IPS-15b (cell line): ENCODE measurements around the gene MAP4K1.
"Not testable (repeated sequence)": the region's sequence is repeated elsewhere in the genome, so short reads cannot be mapped to it uniquely, and the experiment has no call there.

Experiments used
- H3K27me3 ChIP-seq: one replicate; pipeline ENCODE4 v1.6.1; 2013; ENCODE audit warnings: low read length; ENCODE audit not compliant: control insufficient read depth, insufficient read depth
- H3K36me3 ChIP-seq: one replicate; pipeline ENCODE4 v1.6.1; 2013; ENCODE audit warnings: low read length; ENCODE audit not compliant: control insufficient read depth, insufficient read depth
- H3K4me1 ChIP-seq: one replicate; pipeline ENCODE4 v1.6.1; 2013; ENCODE audit warnings: mild to moderate bottlenecking, low read length; ENCODE audit not compliant: control insufficient read depth, insufficient read depth
- H3K4me3 ChIP-seq: one replicate; pipeline ENCODE4 v1.5.1; 2013; ENCODE audit warnings: low read depth, low read length
- H3K9ac ChIP-seq: one replicate; pipeline ENCODE4 v1.6.1; 2013; ENCODE audit warnings: low read depth, mild to moderate bottlenecking, low read length
- H3K9me3 ChIP-seq: one replicate; pipeline ENCODE4 v1.6.1; 2013; ENCODE audit warnings: mild to moderate bottlenecking, low read length; ENCODE audit not compliant: control insufficient read depth, insufficient read depth

The MAP4K1 gene

GRCh38 chr19:38558933-38559332 lies 58.8 kb downstream of the MAP4K1 start:
- not testable (repeated sequence) for H3K27me3 ChIP-seq, H3K4me3 ChIP-seq, H3K9ac ChIP-seq, H3K4me1 ChIP-seq, H3K9me3 ChIP-seq
- peaks cover 20% of the 10 kb centered on the region for H3K36me3 ChIP-seq

- Histone ChIP-seq H3K9me3 (no peaks in the 10 kb centered on the region), H3K4me1 (no peaks in the 10 kb centered on the region), H3K9ac (no peak overlapping the region), H3K27me3 (no peaks in the 10 kb centered on the region), H3K4me3 (no peak overlapping the region), H3K36me3 (peaks cover 8% of the 10 kb centered on the region)
These were observed 60.5 kb downstream of the MAP4K1 start for GRCh38 chr19:38557205-38557799.

- Histone ChIP-seq H3K4me1 (no peaks in the 10 kb centered on the region), H3K9ac (no peak overlapping the region), H3K9me3 (no peaks in the 10 kb centered on the region), H3K27me3 (no peaks in the 10 kb centered on the region), H3K36me3 (peaks cover 4% of the 10 kb centered on the region), H3K4me3 (no peak overlapping the region)
These were observed 61.1 kb downstream of the MAP4K1 start for GRCh38 chr19:38556521-38557174.

GRCh38 chr19:38555200-38555599 lies 62.6 kb downstream of the MAP4K1 start:
- no peaks in the 10 kb centered on the region for H3K27me3 ChIP-seq
- no peak overlapping the region for H3K9ac ChIP-seq
- no peaks in the 10 kb centered on the region for H3K4me1 ChIP-seq
- H3K36me3 ChIP-seq = peaks cover 3% of the 10 kb centered on the region
- H3K4me3 ChIP-seq = no peak overlapping the region
- no peaks in the 10 kb centered on the region for H3K9me3 ChIP-seq

- Histone ChIP-seq H3K9ac (no peak overlapping the region), H3K27me3 (no peaks in the 10 kb centered on the region), H3K4me1 (no peaks in the 10 kb centered on the region), H3K4me3 (no peak overlapping the region), H3K9me3 (no peaks in the 10 kb centered on the region), H3K36me3 (peaks cover 3% of the 10 kb centered on the region)
These were observed 63.0 kb downstream of the MAP4K1 start for GRCh38 chr19:38554676-38555141.

- not testable (repeated sequence) for H3K9me3 ChIP-seq, H3K36me3 ChIP-seq, H3K4me1 ChIP-seq, H3K27me3 ChIP-seq, H3K4me3 ChIP-seq, H3K9ac ChIP-seq
These were observed 64.5 kb downstream of the MAP4K1 start for GRCh38 chr19:38553239-38553638.

- no peak overlapping the region for H3K4me3 ChIP-seq
- H3K9ac ChIP-seq = no peak overlapping the region
- H3K4me1 ChIP-seq = no peaks in the 10 kb centered on the region
- H3K36me3 ChIP-seq = peaks cover 6% of the 10 kb centered on the region
- H3K9me3 ChIP-seq = no peaks in the 10 kb centered on the region
- no peaks in the 10 kb centered on the region for H3K27me3 ChIP-seq
These were observed 66.3 kb downstream of the MAP4K1 start for GRCh38 chr19:38551450-38551813.

GRCh38 chr19:38550376-38550775 lies 67.4 kb downstream of the MAP4K1 start:
- H3K4me1 ChIP-seq = no peaks in the 10 kb centered on the region
- peaks cover 6% of the 10 kb centered on the region for H3K36me3 ChIP-seq
- no peak overlapping the region for H3K4me3 ChIP-seq
- H3K27me3 ChIP-seq = no peaks in the 10 kb centered on the region
- H3K9ac ChIP-seq = no peak overlapping the region
- no peaks in the 10 kb centered on the region for H3K9me3 ChIP-seq

- Histone ChIP-seq H3K36me3 (peaks cover 6% of the 10 kb centered on the region), H3K4me3 (no peak overlapping the region), H3K9me3 (no peaks in the 10 kb centered on the region), H3K4me1 (no peaks in the 10 kb centered on the region), H3K27me3 (no peaks in the 10 kb centered on the region), H3K9ac (no peak overlapping the region)
These were observed 67.8 kb downstream of the MAP4K1 start for GRCh38 chr19:38549942-38550341.

GRCh38 chr19:38549061-38549460 lies 68.7 kb downstream of the MAP4K1 start:
- Histone ChIP-seq H3K4me3 (no peak overlapping the region), H3K9me3 (no peaks in the 10 kb centered on the region), H3K4me1 (peaks cover 5% of the 10 kb centered on the region), H3K9ac (no peak overlapping the region), H3K36me3 (peaks cover 6% of the 10 kb centered on the region), H3K27me3 (no peaks in the 10 kb centered on the region)

GRCh38 chr19:38547421-38547820 lies 70.3 kb downstream of the MAP4K1 start:
- H3K4me3 ChIP-seq = no peak overlapping the region
- H3K27me3 ChIP-seq = no peaks in the 10 kb centered on the region
- H3K9ac ChIP-seq = no peak overlapping the region
- H3K36me3 ChIP-seq = peaks cover 6% of the 10 kb centered on the region
- peaks cover 5% of the 10 kb centered on the region for H3K4me1 ChIP-seq
- H3K9me3 ChIP-seq = no peaks in the 10 kb centered on the region

- Histone ChIP-seq H3K9ac (no peak overlapping the region), H3K4me3 (no peak overlapping the region), H3K27me3 (no peaks in the 10 kb centered on the region), H3K4me1 (peaks cover 5% of the 10 kb centered on the region), H3K36me3 (peaks cover 2% of the 10 kb centered on the region), H3K9me3 (no peaks in the 10 kb centered on the region)
These were observed 72.2 kb downstream of the MAP4K1 start for GRCh38 chr19:38545596-38545995.
